ENCODE results near the gene PRLR.

The PRLR gene

DNA sequence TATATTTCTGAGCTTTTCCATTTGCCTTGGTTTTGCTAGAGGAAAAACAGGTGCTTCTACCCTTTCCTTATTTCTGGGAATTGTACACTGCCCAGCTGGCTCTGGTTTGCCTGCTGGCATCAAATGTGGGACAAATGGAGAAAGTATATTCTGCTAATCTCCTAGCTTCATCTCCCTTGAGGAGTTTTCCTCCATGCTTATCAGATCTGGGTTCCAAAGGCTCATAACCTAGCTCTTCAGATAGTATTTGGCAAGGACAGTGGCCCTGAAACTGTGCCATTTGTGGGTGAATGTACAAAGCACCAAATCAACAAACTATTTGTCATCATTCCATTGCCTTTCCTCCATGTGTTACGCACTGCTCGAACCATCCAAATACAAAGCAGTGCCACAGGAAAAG is 16.2 kb downstream of the PRLR start:
- Histone ChIP-seq H3K9ac (ENCODE audit: low read length in 5 of 5) (no peak overlapping the region), H3K27ac (ENCODE audit: low read depth, low read length) (no peak overlapping the region), H3K36me3 (ENCODE audit: control insufficient read depth in 5 of 5, insufficient read depth in 5 of 5, low read length in 5 of 5) (no peaks in the 10 kb centered on the region), H3K27me3 (ENCODE audit: control insufficient read depth in 5 of 5, insufficient read depth in 4 of 5, low read length in 5 of 5) (no peaks in the 10 kb centered on the region), H3K4me1 (ENCODE audit: control insufficient read depth in 5 of 5, insufficient read depth in 5 of 5, low read length in 5 of 5) (peaks cover 0 to 3% (median 0%) of the 10 kb centered on the region in 5 donors), H3K9me3 (ENCODE audit: control insufficient read depth in 5 of 5, low read length in 5 of 5) (no peaks in the 10 kb centered on the region), H3K4me3 (ENCODE audit: low read depth in 1 of 5, low read length in 5 of 5) (no peak overlapping the region)

DNA sequence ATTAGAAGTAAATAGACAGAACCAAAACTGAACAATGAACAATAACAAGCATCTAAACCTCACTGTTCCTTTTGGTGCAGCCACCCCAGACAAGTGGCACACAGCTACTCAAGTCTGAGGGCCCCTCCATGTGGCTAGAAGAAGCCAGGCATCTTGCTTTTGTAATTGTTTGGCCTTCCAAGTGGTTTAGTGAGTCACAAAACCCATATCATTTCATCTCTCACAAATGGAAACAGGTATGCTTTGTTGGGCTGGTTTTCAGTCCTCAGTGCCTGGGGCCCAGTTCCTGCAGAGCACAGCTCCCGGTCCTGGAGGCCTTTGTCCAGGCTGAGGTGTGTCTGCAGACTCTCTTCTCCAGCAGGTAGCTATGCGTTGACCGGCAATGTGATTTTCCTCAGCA is 16.7 kb downstream of the PRLR start:
- H3K27ac ChIP-seq (ENCODE audit: low read depth, low read length) = no peak overlapping the region
- peaks cover 0 to 3% (median 0%) of the 10 kb centered on the region in 5 donors for H3K4me1 ChIP-seq (ENCODE audit: control insufficient read depth in 5 of 5, insufficient read depth in 5 of 5, low read length in 5 of 5)
- no peaks in the 10 kb centered on the region for H3K36me3 ChIP-seq (ENCODE audit: control insufficient read depth in 5 of 5, insufficient read depth in 5 of 5, low read length in 5 of 5)
- no peak overlapping the region for H3K4me3 ChIP-seq (ENCODE audit: low read depth in 1 of 5, low read length in 5 of 5)
- H3K27me3 ChIP-seq (ENCODE audit: control insufficient read depth in 5 of 5, insufficient read depth in 4 of 5, low read length in 5 of 5) = no peaks in the 10 kb centered on the region
- H3K9me3 ChIP-seq (ENCODE audit: control insufficient read depth in 5 of 5, low read length in 5 of 5) = no peaks in the 10 kb centered on the region
- H3K9ac ChIP-seq (ENCODE audit: low read length in 5 of 5) = no peak overlapping the region

DNA sequence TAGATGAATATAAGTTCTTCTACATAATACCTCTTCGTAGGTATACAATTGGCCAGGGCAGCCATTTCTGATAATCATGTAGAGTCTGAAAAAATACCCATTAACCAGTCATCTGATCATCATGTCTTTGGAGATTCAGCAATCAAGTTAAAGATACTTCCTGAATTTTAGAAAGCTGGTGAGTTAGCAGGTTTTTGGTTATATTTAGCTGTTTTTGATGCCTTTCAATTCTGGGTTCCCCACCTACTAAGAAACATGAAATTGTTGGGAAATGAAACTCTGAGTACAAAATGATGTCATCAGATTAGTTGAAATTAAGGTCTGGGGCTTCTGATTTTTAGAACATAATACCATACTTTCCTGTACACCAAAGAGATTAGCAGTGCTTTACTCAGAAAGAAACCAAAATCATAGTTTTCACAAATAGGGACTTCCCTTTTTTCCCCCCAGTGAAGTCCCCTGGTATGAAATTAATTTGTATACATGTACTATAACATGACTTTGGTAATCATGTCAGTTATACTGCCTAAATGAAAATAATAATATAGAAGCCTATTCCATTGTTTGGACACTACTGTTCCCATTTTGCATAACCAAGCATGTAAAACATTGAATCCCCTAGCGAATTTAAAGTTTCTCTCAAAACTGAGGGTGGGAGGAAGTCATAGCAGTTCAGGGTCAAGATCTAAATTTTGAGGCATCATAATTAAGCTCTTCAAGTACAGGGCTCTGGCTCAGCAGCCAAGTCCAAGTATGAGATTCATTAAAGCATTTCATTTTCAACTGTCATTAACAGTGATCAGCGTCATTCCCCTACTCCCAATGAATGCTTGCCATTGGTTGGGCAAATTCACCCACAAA is 17.9 kb downstream of the PRLR start:
- no peaks in the 10 kb centered on the region for H3K36me3 ChIP-seq (ENCODE audit: control insufficient read depth in 5 of 5, insufficient read depth in 5 of 5, low read length in 5 of 5)
- no peaks in the 10 kb centered on the region for H3K9me3 ChIP-seq (ENCODE audit: control insufficient read depth in 5 of 5, low read length in 5 of 5)
- no peaks in the 10 kb centered on the region for H3K27me3 ChIP-seq (ENCODE audit: control insufficient read depth in 5 of 5, insufficient read depth in 4 of 5, low read length in 5 of 5)
- H3K27ac ChIP-seq (ENCODE audit: low read depth, low read length) = no peak overlapping the region
- H3K4me1 ChIP-seq (ENCODE audit: control insufficient read depth in 5 of 5, insufficient read depth in 5 of 5, low read length in 5 of 5) = peaks cover 0 to 3% (median 0%) of the 10 kb centered on the region in 5 donors
- H3K4me3 ChIP-seq (ENCODE audit: low read depth in 1 of 5, low read length in 5 of 5) = no peak overlapping the region
- no peak overlapping the region for H3K9ac ChIP-seq (ENCODE audit: low read length in 5 of 5)

DNA sequence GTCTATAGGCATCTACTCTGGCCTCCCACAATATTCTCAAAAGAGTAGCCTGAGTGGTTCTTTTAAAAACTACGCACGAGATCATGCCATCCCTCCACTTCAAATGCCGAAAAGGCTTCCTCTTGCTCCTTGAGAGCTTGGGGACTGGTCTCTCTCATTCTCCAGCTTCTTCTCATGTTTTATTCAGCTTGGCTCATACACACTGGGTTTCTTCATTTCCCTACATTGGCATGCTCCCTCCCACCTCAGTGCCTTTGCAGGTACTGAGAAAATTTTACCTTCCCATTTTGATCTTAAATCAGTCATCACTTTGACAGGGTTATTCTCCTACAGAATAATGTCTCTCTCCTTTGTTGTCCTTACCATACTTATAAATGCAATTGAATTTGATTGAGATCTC is 20.4 kb downstream of the PRLR start:
- H3K4me3 ChIP-seq (ENCODE audit: low read depth in 1 of 5, low read length in 5 of 5) = no peak overlapping the region
- no peaks in the 10 kb centered on the region for H3K27me3 ChIP-seq (ENCODE audit: control insufficient read depth in 5 of 5, insufficient read depth in 4 of 5, low read length in 5 of 5)
- H3K36me3 ChIP-seq (ENCODE audit: control insufficient read depth in 5 of 5, insufficient read depth in 5 of 5, low read length in 5 of 5) = no peaks in the 10 kb centered on the region
- H3K9ac ChIP-seq (ENCODE audit: low read length in 5 of 5) = no peak overlapping the region
- peaks cover 0 to 3% (median 0%) of the 10 kb centered on the region in 5 donors for H3K4me1 ChIP-seq (ENCODE audit: control insufficient read depth in 5 of 5, insufficient read depth in 5 of 5, low read length in 5 of 5)
- no peak overlapping the region for H3K27ac ChIP-seq (ENCODE audit: low read depth, low read length)
- no peaks in the 10 kb centered on the region for H3K9me3 ChIP-seq (ENCODE audit: control insufficient read depth in 5 of 5, low read length in 5 of 5)

DNA sequence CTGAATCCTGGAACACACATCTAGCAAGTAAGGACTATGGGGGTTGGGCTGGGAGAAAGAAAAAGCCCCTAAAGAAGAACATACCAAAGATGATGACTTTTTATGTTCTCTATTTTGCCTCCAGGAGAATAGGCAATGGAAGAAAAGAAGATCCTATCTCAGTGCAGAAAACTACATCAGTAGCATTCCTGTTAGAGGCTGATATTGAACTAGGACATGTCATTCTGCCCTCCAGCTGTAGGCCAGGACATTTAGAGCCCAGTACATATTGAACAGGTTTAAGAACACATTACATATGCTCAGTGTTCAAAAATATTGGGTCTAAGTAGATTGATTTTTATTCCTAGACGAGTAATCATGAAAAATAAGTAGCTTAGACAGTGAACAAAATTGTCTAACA is 24.7 kb downstream of the PRLR start:
- Histone ChIP-seq H3K4me1 (ENCODE audit: control insufficient read depth in 5 of 5, insufficient read depth in 5 of 5, low read length in 5 of 5) (no peaks in the 10 kb centered on the region), H3K27me3 (ENCODE audit: control insufficient read depth in 5 of 5, insufficient read depth in 4 of 5, low read length in 5 of 5) (peaks cover 0 to 1% (median 0%) of the 10 kb centered on the region in 5 donors), H3K9ac (ENCODE audit: low read length in 5 of 5) (no peak overlapping the region), H3K4me3 (ENCODE audit: low read depth in 1 of 5, low read length in 5 of 5) (no peak overlapping the region), H3K36me3 (ENCODE audit: control insufficient read depth in 5 of 5, insufficient read depth in 5 of 5, low read length in 5 of 5) (no peaks in the 10 kb centered on the region), H3K27ac (ENCODE audit: low read depth, low read length) (no peak overlapping the region), H3K9me3 (ENCODE audit: control insufficient read depth in 5 of 5, low read length in 5 of 5) (no peaks in the 10 kb centered on the region)

DNA sequence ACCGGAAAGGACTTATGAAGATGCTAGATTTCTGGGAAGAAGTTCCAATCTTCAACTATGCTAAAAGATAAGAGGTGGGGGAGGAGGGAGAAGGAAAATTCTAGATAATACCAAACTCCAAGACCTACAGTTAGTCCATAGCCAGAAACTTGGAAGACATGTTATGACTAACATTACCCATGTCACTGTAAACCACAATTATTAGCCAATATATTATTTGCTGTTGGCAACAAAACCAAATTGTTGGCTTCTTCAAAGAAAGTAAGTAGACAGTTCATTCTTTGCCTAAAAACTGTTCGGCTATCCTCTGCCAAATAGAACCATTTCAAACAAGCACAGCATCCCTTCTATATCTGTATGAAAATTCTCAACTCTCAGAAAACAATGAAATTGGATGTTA is 25.1 kb downstream of the PRLR start:
- H3K9ac ChIP-seq (ENCODE audit: low read length in 5 of 5) = no peak overlapping the region
- no peak overlapping the region for H3K27ac ChIP-seq (ENCODE audit: low read depth, low read length)
- no peaks in the 10 kb centered on the region for H3K4me1 ChIP-seq (ENCODE audit: control insufficient read depth in 5 of 5, insufficient read depth in 5 of 5, low read length in 5 of 5)
- no peak overlapping the region for H3K4me3 ChIP-seq (ENCODE audit: low read depth in 1 of 5, low read length in 5 of 5)
- peaks cover 0 to 5% (median 0%) of the 10 kb centered on the region in 5 donors for H3K27me3 ChIP-seq (ENCODE audit: control insufficient read depth in 5 of 5, insufficient read depth in 4 of 5, low read length in 5 of 5)
- no peaks in the 10 kb centered on the region for H3K9me3 ChIP-seq (ENCODE audit: control insufficient read depth in 5 of 5, low read length in 5 of 5)
- no peaks in the 10 kb centered on the region for H3K36me3 ChIP-seq (ENCODE audit: control insufficient read depth in 5 of 5, insufficient read depth in 5 of 5, low read length in 5 of 5)

DNA sequence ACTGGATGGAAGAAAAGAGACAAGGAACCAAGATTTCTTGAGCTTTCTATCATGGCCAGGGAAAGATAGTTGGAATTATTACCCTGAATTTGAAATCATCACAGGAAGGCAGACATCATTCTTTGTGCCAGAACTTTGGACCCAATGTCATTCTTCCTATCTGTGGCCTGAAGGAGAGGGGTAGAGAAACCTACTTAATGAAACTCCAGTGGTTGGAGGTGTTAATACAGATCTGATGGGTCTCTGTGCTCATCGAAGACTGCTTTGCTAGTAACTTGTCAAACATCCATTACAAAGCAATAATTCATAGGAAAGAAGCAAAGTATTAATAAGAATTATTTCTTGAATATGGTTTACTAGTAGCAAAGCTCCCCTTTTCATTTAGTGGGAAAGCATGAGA is 26.9 kb downstream of the PRLR start:
- no peaks in the 10 kb centered on the region for H3K36me3 ChIP-seq (ENCODE audit: control insufficient read depth in 5 of 5, insufficient read depth in 5 of 5, low read length in 5 of 5)
- H3K4me3 ChIP-seq (ENCODE audit: low read depth in 1 of 5, low read length in 5 of 5) = no peak overlapping the region
- peaks cover 0 to 5% (median 0%) of the 10 kb centered on the region in 5 donors for H3K27me3 ChIP-seq (ENCODE audit: control insufficient read depth in 5 of 5, insufficient read depth in 4 of 5, low read length in 5 of 5)
- H3K4me1 ChIP-seq (ENCODE audit: control insufficient read depth in 5 of 5, insufficient read depth in 5 of 5, low read length in 5 of 5) = no peaks in the 10 kb centered on the region
- H3K9ac ChIP-seq (ENCODE audit: low read length in 5 of 5) = no peak overlapping the region
- H3K9me3 ChIP-seq (ENCODE audit: control insufficient read depth in 5 of 5, low read length in 5 of 5) = no peaks in the 10 kb centered on the region
- H3K27ac ChIP-seq (ENCODE audit: low read depth, low read length) = no peak overlapping the region

DNA sequence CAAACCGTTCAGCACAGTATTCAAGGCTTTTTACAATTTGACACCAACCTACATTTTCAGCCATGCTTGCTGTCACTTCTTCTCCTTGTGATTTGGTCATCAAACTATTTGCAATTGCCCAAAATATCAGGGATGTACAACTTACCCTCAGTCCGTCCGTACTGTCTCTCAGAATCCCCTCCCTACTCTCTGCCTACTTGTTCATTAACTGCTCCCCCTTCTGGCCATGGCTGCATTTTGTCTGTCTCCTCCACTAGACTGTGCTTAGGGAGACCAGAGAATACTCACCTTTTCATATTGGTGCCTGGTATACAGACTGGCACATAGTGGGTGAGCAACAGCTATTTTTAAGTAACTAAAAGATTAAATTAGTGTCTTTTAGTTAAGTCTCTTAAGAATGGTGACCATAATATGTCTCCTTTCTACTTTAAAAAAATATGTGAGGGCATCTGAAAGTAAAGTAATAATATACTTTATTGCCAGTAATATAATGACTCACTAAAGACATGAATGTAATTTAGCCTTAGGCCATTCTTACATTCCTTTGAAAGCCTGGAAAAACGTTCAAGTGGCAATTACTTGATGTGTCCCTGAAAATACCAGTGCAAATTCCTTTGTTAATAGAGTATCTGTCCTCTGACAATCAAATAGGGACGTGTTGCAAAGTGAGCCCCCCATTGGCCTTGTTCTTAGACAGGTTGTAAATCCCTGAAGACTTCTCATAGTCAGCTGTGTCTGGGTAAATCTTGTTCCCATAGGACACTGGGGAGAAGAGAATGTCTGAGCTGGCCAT is 27.8 kb downstream of the PRLR start:
- Histone ChIP-seq H3K27me3 (ENCODE audit: control insufficient read depth in 5 of 5, insufficient read depth in 4 of 5, low read length in 5 of 5) (peaks cover 0 to 5% (median 3%) of the 10 kb centered on the region in 5 donors), H3K27ac (ENCODE audit: low read depth, low read length) (no peak overlapping the region), H3K36me3 (ENCODE audit: control insufficient read depth in 5 of 5, insufficient read depth in 5 of 5, low read length in 5 of 5) (no peaks in the 10 kb centered on the region), H3K4me3 (ENCODE audit: low read depth in 1 of 5, low read length in 5 of 5) (no peak overlapping the region), H3K9me3 (ENCODE audit: control insufficient read depth in 5 of 5, low read length in 5 of 5) (no peaks in the 10 kb centered on the region), H3K4me1 (ENCODE audit: control insufficient read depth in 5 of 5, insufficient read depth in 5 of 5, low read length in 5 of 5) (peaks cover 0 to 8% (median 5%) of the 10 kb centered on the region in 5 donors), H3K9ac (ENCODE audit: low read length in 5 of 5) (no peak overlapping the region)

DNA sequence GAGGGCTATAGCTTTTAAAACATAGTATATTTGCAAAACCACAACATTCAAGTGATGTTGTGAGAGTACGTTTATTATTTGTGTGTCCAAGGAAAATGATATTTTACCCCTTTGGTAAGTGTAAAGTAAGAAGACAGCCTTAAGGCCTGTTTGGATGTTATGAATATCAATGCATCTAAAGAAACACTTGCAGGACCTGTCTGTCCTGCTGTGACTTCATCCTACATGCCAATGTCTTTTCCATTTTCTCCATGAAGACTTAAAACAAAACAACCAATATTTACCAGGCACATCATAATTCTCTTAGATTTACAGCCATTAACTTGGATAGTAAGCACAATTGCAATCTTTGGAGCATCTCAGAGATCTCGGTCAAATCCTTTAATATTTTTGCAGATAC is 29.0 kb downstream of the PRLR start:
- H3K36me3 ChIP-seq (ENCODE audit: control insufficient read depth in 5 of 5, insufficient read depth in 5 of 5, low read length in 5 of 5) = no peaks in the 10 kb centered on the region
- no peak overlapping the region for H3K4me3 ChIP-seq (ENCODE audit: low read depth in 1 of 5, low read length in 5 of 5)

DNA sequence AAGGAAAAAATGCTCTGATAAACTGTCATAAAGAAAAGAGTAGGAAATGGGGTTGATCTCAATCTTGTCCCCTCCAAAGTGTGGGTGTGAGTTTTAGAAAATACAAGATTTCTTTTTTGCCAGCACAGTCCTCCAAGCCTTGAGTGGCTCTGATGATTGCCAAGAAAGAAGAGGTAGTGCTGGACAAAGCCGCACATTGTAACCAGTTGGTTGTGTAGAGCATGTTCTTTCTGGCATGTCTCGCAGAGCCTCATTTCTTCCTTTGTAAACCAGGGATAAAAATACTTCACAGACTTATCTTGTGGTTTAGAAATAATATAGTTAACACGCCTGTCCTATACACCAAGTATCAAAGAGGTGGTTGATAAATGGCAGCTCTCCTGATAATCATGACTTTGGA is 30.4 kb downstream of the PRLR start:
- H3K9me3 ChIP-seq (ENCODE audit: control insufficient read depth in 5 of 5, low read length in 5 of 5) = no peaks in the 10 kb centered on the region

More for the DNA sequence above, 29.0 kb downstream of the PRLR start:
- Histone ChIP-seq H3K27me3 (ENCODE audit: control insufficient read depth in 5 of 5, insufficient read depth in 4 of 5, low read length in 5 of 5) (peaks cover 0 to 5% (median 3%) of the 10 kb centered on the region in 5 donors), H3K4me1 (ENCODE audit: control insufficient read depth in 5 of 5, insufficient read depth in 5 of 5, low read length in 5 of 5) (peaks cover 0 to 8% (median 5%) of the 10 kb centered on the region in 5 donors), H3K9ac (ENCODE audit: low read length in 5 of 5) (no peak overlapping the region), H3K9me3 (ENCODE audit: control insufficient read depth in 5 of 5, low read length in 5 of 5) (no peaks in the 10 kb centered on the region), H3K27ac (ENCODE audit: low read depth, low read length) (no peak overlapping the region)

More for the DNA sequence above, 30.4 kb downstream of the PRLR start:
- Histone ChIP-seq H3K9ac (ENCODE audit: low read length in 5 of 5) (no peak overlapping the region), H3K36me3 (ENCODE audit: control insufficient read depth in 5 of 5, insufficient read depth in 5 of 5, low read length in 5 of 5) (no peaks in the 10 kb centered on the region), H3K4me3 (ENCODE audit: low read depth in 1 of 5, low read length in 5 of 5) (no peak overlapping the region), H3K4me1 (ENCODE audit: control insufficient read depth in 5 of 5, insufficient read depth in 5 of 5, low read length in 5 of 5) (peaks cover 0 to 12% (median 5%) of the 10 kb centered on the region in 5 donors), H3K27ac (ENCODE audit: low read depth, low read length) (no peak overlapping the region), H3K27me3 (ENCODE audit: control insufficient read depth in 5 of 5, insufficient read depth in 4 of 5, low read length in 5 of 5) (peaks cover 0 to 5% (median 3%) of the 10 kb centered on the region in 5 donors)
